Measurements from ENCODE around the gene CASP9.
"Not testable (repeated sequence)": the region's sequence is repeated elsewhere in the genome, so short reads cannot be mapped to it uniquely, and the experiment has no call there.

The CASP9 gene

GRCh38 chr1:15465674-15466073 is 58.3 kb downstream of the CASP9 start:
- no peak overlapping the region for H3K4me3 ChIP-seq (ENCODE audit: low read depth, low read length)
- no peak for TF ChIP-seq CTCF (IDR thresholded peaks at IDR 0.05; ENCODE audit: insufficient read depth, low read depth, low read length, missing control alignments)
- DNase-seq (ENCODE audit: low read depth) = no peak

- H3K4me3 ChIP-seq (ENCODE audit: low read depth, low read length); DNase-seq (ENCODE audit: low read depth): not testable (repeated sequence)
Observed at GRCh38 chr1:15463926-15464322, 60.1 kb downstream of the CASP9 start.

- DNase-seq (ENCODE audit: low read depth); H3K4me3 ChIP-seq (ENCODE audit: low read depth, low read length): not testable (repeated sequence)
Observed at GRCh38 chr1:15463064-15463800, 60.8 kb downstream of the CASP9 start.

DNA sequence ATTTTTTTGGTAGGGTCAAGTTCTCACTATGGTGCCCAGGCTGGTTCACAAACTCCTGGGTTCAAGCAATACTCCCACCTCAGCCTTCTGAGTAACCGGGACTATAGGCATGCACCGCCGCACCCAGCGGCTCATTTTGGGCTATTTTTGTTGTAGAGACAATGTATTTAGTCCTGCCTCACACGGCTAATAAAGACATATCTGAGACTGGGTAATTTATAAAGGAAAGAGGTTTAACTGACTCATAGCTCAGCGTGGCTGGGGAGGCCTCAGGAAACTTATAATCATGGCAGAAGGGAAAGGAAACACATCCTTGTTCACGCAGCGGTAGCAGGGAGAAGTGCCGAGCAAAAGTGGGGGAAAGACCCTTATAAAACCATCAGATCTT is 63.3 kb downstream of the CASP9 start:
- no peak for DNase-seq (ENCODE audit: low read depth)
- H3K4me3 ChIP-seq (ENCODE audit: low read depth, low read length) = no peak overlapping the region
- no peak for TF ChIP-seq CTCF (IDR thresholded peaks at IDR 0.05; ENCODE audit: insufficient read depth, low read depth, low read length, missing control alignments)

GRCh38 chr1:15459771-15460707 is 64.0 kb downstream of the CASP9 start:
- H3K4me3 ChIP-seq (ENCODE audit: low read depth, low read length) = no peak overlapping the region
- TF ChIP-seq CTCF (IDR thresholded peaks at IDR 0.05; ENCODE audit: insufficient read depth, low read depth, low read length, missing control alignments) = no peak
- no peak for DNase-seq (ENCODE audit: low read depth)

- not testable (repeated sequence) for H3K4me3 ChIP-seq (ENCODE audit: low read depth, low read length); DNase-seq (ENCODE audit: low read depth)
Observed at GRCh38 chr1:15458388-15458787, 65.6 kb downstream of the CASP9 start.

DNA sequence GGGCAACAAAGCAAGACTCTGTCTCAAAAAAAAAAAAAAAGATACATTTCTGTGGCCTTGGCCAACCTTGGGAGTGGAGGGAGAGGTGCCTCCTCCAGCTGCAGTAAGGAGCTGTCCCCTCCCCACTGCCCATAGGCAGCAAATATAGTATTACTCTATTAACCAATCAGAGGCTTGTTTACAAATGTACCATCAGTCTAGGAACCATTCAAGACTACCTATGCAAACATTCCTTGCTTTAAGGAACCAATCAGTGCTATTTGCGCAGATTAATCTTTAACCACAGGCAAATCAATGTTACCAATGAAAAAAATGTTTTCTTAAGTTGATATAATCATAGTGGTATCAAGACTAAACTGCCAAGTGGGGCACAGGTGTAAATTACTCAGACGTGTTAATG is 66.4 kb downstream of the CASP9 start:
- no peak for TF ChIP-seq CTCF (IDR thresholded peaks at IDR 0.05; ENCODE audit: insufficient read depth, low read depth, low read length, missing control alignments)
- H3K4me3 ChIP-seq (ENCODE audit: low read depth, low read length) = no peak overlapping the region
- DNase-seq (ENCODE audit: low read depth) = no peak

DNA sequence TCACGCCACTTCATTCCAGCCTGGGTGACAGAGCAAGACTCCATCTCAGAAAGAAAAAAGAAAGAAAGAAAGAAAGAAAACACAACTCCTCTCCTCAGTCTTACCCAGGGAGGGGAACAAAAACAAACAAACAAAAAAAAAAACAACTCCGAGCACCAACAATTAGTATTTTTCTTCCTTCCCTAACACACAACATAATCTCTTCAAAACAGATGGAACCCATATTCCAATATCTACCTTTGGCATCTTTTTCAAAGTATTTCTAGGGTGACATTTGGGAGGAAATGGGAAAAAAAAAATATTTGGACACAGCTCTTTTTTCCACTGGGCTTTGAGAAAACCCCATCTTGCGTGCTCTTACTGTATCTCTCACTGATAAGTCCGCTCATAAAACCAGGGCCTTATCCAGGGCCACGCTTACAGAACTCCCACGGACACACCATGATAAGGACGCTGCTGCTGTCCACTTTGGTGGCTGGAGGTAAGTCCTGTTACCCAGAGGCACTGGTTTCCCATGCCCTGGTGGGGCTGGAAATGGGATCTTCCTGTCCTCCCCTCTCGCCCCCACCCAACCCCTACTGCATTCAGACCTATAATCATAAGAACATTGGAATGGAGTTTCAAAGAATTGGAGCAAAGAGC is 67.6 kb downstream of the CASP9 start, which contains the start of gene CELA2A:
Gene CELA2A (plus strand): TSS at position 420 of the 642 bp plus-strand sequence. CDS start 22 bp downstream, at position 442.
- no peak for TF ChIP-seq CTCF (IDR thresholded peaks at IDR 0.05; ENCODE audit: insufficient read depth, low read depth, low read length, missing control alignments)
- no peak within 1 kb of the TSS for H3K4me3 ChIP-seq (ENCODE audit: low read depth, low read length)
- no peak for DNase-seq (ENCODE audit: low read depth)

All from GM12865 (cell line).